Mesendoderm (in vitro differentiated cells): ENCODE measurements around the gene CSE1L.
"Not testable (repeated sequence)": the region's sequence is repeated elsewhere in the genome, so short reads cannot be mapped to it uniquely, and the experiment has no call there.

ENCODE experiments used
- DNase-seq: peaks from one replicate; pipeline ENCODE4 v3.0.0; 2013
- H2AK5ac ChIP-seq: 2 replicates; pipeline ENCODE4 v1.6.1; 2013; ENCODE audit warnings: low read length, inconsistent platforms
- H2BK120ac ChIP-seq: 2 replicates; pipeline ENCODE4 v1.6.1; 2013; ENCODE audit warnings: low read depth, mild to moderate bottlenecking, low read length, moderate library complexity, mixed read lengths
- H2BK15ac ChIP-seq: replicated peaks from 2 replicates; pipeline ENCODE4 v1.6.1; 2013; ENCODE audit warnings: low read depth, mild to moderate bottlenecking, moderate library complexity
- H2BK5ac ChIP-seq: 2 replicates; pipeline ENCODE4 v1.6.1; 2013; ENCODE audit warnings: low read length, inconsistent platforms
- H3K18ac ChIP-seq: 2 replicates; pipeline ENCODE4 v1.6.1; 2013; ENCODE audit warnings: mild to moderate bottlenecking, low read length, mixed read lengths
- H3K23ac ChIP-seq: one replicate; pipeline ENCODE4 v1.6.1; 2013; ENCODE audit warnings: low read length
- H3K27ac ChIP-seq: 2 replicates; pipeline ENCODE4 v1.5.1; 2013; ENCODE audit warnings: low read depth, mild to moderate bottlenecking, inconsistent platforms, low read length, moderate library complexity
- H3K27me3 ChIP-seq: 2 replicates; pipeline ENCODE4 v1.6.1; 2013; ENCODE audit warnings: low read length, control low read depth, mild to moderate bottlenecking, inconsistent platforms; ENCODE audit not compliant: insufficient read depth, poor library complexity
- H3K36me3 ChIP-seq: 2 replicates; pipeline ENCODE4 v1.6.1; 2013; ENCODE audit warnings: low read length, inconsistent platforms; ENCODE audit not compliant: control insufficient read depth, insufficient read depth
- H3K4ac ChIP-seq: one replicate; pipeline ENCODE4 v1.6.1; 2013; ENCODE audit warnings: low read depth, mild to moderate bottlenecking, low read length, moderate library complexity
- H3K4me1 ChIP-seq: 2 replicates; pipeline ENCODE4 v1.6.1; 2013; ENCODE audit warnings: low read depth, low read length, inconsistent platforms; ENCODE audit not compliant: control insufficient read depth
- H3K4me2 ChIP-seq: 2 replicates; pipeline ENCODE4 v1.6.1; 2013; ENCODE audit warnings: low read length
- H3K4me3 ChIP-seq: 2 replicates; pipeline ENCODE4 v1.5.1; 2013; ENCODE audit warnings: mild to moderate bottlenecking, low read length
- H3K56ac ChIP-seq: one replicate; pipeline ENCODE4 v1.6.1; 2013; ENCODE audit warnings: low read length
- H3K79me1 ChIP-seq: 2 replicates; pipeline ENCODE4 v1.6.1; 2013; ENCODE audit warnings: low read length, inconsistent platforms
- H3K79me2 ChIP-seq: 2 replicates; pipeline ENCODE4 v1.6.1; 2013; ENCODE audit warnings: mild to moderate bottlenecking, low read length; ENCODE audit not compliant: control insufficient read depth, insufficient read depth
- H3K9ac ChIP-seq: 2 replicates; pipeline ENCODE4 v1.6.1; 2013; ENCODE audit warnings: low read length, inconsistent platforms
- H4K5ac ChIP-seq: one replicate; pipeline ENCODE4 v1.6.1; 2013; ENCODE audit warnings: low read length
- H4K8ac ChIP-seq: one replicate; pipeline ENCODE4 v1.6.1; 2013; ENCODE audit warnings: low read depth, mild to moderate bottlenecking, control low read depth, low read length, moderate library complexity
- WGBS: extraction: QIAGEN DNeasy Blood & Tissue Kit; methylation state at CpG from one replicate; pipeline ENCODE4 v1.1.7; 2013; ENCODE audit warnings: low lambda C conversion rate, missing lambda C conversion rate; ENCODE audit not compliant: insufficient coverage; ENCODE audit errors: extremely low coverage; 5-methylcytosine and 5-hydroxymethylcytosine counted together

Gene CSE1L

GRCh38 chr20:49132995-49133478 is 86.9 kb downstream of the CSE1L start:
- H3K23ac ChIP-seq: no peak overlapping the region
- no peak overlapping the region for H3K4me2 ChIP-seq
- no peaks in the 10 kb centered on the region for H3K79me2 ChIP-seq
- no peak overlapping the region for H3K56ac ChIP-seq
- no peak overlapping the region for H3K27ac ChIP-seq
- no peak overlapping the region for H3K4me3 ChIP-seq
- no peak overlapping the region for H2BK5ac ChIP-seq
- WGBS: no CpG with 5 or more reads among the region's 5 CpGs
- no peak overlapping the region for H2AK5ac ChIP-seq
- peaks cover 3% of the 10 kb centered on the region for H3K79me1 ChIP-seq
- H4K8ac ChIP-seq: no peak overlapping the region
- H3K18ac ChIP-seq: no peak overlapping the region
- H3K4me1 ChIP-seq: no peaks in the 10 kb centered on the region
- DNase-seq: peak; percentile 72
- no peaks in the 10 kb centered on the region for H3K27me3 ChIP-seq
- no peak overlapping the region for H2BK15ac ChIP-seq
- H2BK120ac ChIP-seq: no peak overlapping the region
- no peaks in the 10 kb centered on the region for H3K36me3 ChIP-seq
- H3K9ac ChIP-seq: no peak overlapping the region
- no peak overlapping the region for H4K5ac ChIP-seq
- no peak overlapping the region for H3K4ac ChIP-seq

GRCh38 chr20:49133571-49133970 is 87.5 kb downstream of the CSE1L start:
- Histone ChIP-seq H3K56ac (no peak overlapping the region), H2BK15ac (no peak overlapping the region), H4K8ac (no peak overlapping the region), H2BK120ac (no peak overlapping the region), H3K4me3 (no peak overlapping the region), H3K4ac (no peak overlapping the region), H3K4me1 (no peaks in the 10 kb centered on the region), H3K4me2 (no peak overlapping the region), H2AK5ac (no peak overlapping the region), H3K18ac (no peak overlapping the region), H3K79me2 (no peaks in the 10 kb centered on the region), H4K5ac (no peak overlapping the region), H3K23ac (no peak overlapping the region), H3K27me3 (no peaks in the 10 kb centered on the region), H3K9ac (no peak overlapping the region), H3K36me3 (no peaks in the 10 kb centered on the region), H3K27ac (no peak overlapping the region), H2BK5ac (no peak overlapping the region), H3K79me1 (peaks cover 3% of the 10 kb centered on the region)
- no CpG with 5 or more reads among the region's 3 CpGs for WGBS
- DNase-seq: no peak

GRCh38 chr20:49134797-49135196 is 88.7 kb downstream of the CSE1L start:
- not testable (repeated sequence) for H3K23ac ChIP-seq, H2BK120ac ChIP-seq, H2BK15ac ChIP-seq, H3K27me3 ChIP-seq, H4K8ac ChIP-seq, H3K36me3 ChIP-seq, DNase-seq, H3K56ac ChIP-seq, H2AK5ac ChIP-seq, H3K79me1 ChIP-seq, H3K18ac ChIP-seq, H4K5ac ChIP-seq, H3K4me2 ChIP-seq, H3K79me2 ChIP-seq, H3K4me1 ChIP-seq, H3K9ac ChIP-seq, H3K4ac ChIP-seq, H2BK5ac ChIP-seq, H3K4me3 ChIP-seq, H3K27ac ChIP-seq
- WGBS: no CpG with 5 or more reads among the region's 8 CpGs

- no peak overlapping the region for H3K56ac ChIP-seq
- H3K23ac ChIP-seq: no peak overlapping the region
- H3K4ac ChIP-seq: no peak overlapping the region
- no peak overlapping the region for H4K8ac ChIP-seq
- no peak overlapping the region for H3K4me3 ChIP-seq
- H2BK15ac ChIP-seq: no peak overlapping the region
- no peaks in the 10 kb centered on the region for H3K36me3 ChIP-seq
- H3K27me3 ChIP-seq: no peaks in the 10 kb centered on the region
- no peak overlapping the region for H4K5ac ChIP-seq
- no peak overlapping the region for H2BK5ac ChIP-seq
- H3K79me2 ChIP-seq: no peaks in the 10 kb centered on the region
- H3K79me1 ChIP-seq: peaks cover 2% of the 10 kb centered on the region
- H2BK120ac ChIP-seq: no peak overlapping the region
- H3K4me1 ChIP-seq: no peaks in the 10 kb centered on the region
- no peak overlapping the region for H2AK5ac ChIP-seq
- DNase-seq: no peak
- H3K27ac ChIP-seq: no peak overlapping the region
- no peak overlapping the region for H3K4me2 ChIP-seq
- no CpG with 5 or more reads among the region's 15 CpGs for WGBS
- H3K18ac ChIP-seq: no peak overlapping the region
- no peak overlapping the region for H3K9ac ChIP-seq
Measured at GRCh38 chr20:49136817-49137571, 90.9 kb downstream of the CSE1L start.

- Histone ChIP-seq H3K27ac (no peak overlapping the region), H4K5ac (no peak overlapping the region), H3K9ac (no peak overlapping the region), H3K4me3 (no peak overlapping the region), H4K8ac (no peak overlapping the region), H2BK120ac (no peak overlapping the region), H3K56ac (no peak overlapping the region), H3K27me3 (no peaks in the 10 kb centered on the region), H3K23ac (no peak overlapping the region), H3K4me2 (no peak overlapping the region), H2BK5ac (no peak overlapping the region), H2AK5ac (no peak overlapping the region), H3K4ac (no peak overlapping the region), H3K36me3 (no peaks in the 10 kb centered on the region), H3K18ac (no peak overlapping the region), H3K79me2 (no peaks in the 10 kb centered on the region), H3K4me1 (no peaks in the 10 kb centered on the region), H2BK15ac (no peak overlapping the region), H3K79me1 (no peaks in the 10 kb centered on the region)
- DNase-seq: no peak
Measured at GRCh38 chr20:49138431-49138830, 92.3 kb downstream of the CSE1L start.

- no peak overlapping the region for H3K4ac ChIP-seq
- WGBS: no CpG with 5 or more reads among the region's 2 CpGs
- no peak overlapping the region for H3K4me3 ChIP-seq
- no peak overlapping the region for H2BK15ac ChIP-seq
- no peaks in the 10 kb centered on the region for H3K79me2 ChIP-seq
- no peak overlapping the region for H3K4me2 ChIP-seq
- H3K4me1 ChIP-seq: no peaks in the 10 kb centered on the region
- H2AK5ac ChIP-seq: no peak overlapping the region
- no peak for DNase-seq
- H3K27me3 ChIP-seq: no peaks in the 10 kb centered on the region
- H3K27ac ChIP-seq: no peak overlapping the region
- no peak overlapping the region for H2BK5ac ChIP-seq
- H3K56ac ChIP-seq: no peak overlapping the region
- no peak overlapping the region for H2BK120ac ChIP-seq
- H3K18ac ChIP-seq: no peak overlapping the region
- H3K79me1 ChIP-seq: no peaks in the 10 kb centered on the region
- no peak overlapping the region for H4K8ac ChIP-seq
- no peaks in the 10 kb centered on the region for H3K36me3 ChIP-seq
- H3K23ac ChIP-seq: no peak overlapping the region
- no peak overlapping the region for H4K5ac ChIP-seq
- no peak overlapping the region for H3K9ac ChIP-seq
Measured at GRCh38 chr20:49140411-49140810, 94.3 kb downstream of the CSE1L start.
